Bone marrow (tissue), 2 donors: Measurements from ENCODE around the gene ICAM4.

Experiments
- DNase-seq, 2 donors: peaks; one replicate each; lab custom pipeline; 2025; lab: John Stamatoyannopoulos, UW

ICAM4 gene

DNA sequence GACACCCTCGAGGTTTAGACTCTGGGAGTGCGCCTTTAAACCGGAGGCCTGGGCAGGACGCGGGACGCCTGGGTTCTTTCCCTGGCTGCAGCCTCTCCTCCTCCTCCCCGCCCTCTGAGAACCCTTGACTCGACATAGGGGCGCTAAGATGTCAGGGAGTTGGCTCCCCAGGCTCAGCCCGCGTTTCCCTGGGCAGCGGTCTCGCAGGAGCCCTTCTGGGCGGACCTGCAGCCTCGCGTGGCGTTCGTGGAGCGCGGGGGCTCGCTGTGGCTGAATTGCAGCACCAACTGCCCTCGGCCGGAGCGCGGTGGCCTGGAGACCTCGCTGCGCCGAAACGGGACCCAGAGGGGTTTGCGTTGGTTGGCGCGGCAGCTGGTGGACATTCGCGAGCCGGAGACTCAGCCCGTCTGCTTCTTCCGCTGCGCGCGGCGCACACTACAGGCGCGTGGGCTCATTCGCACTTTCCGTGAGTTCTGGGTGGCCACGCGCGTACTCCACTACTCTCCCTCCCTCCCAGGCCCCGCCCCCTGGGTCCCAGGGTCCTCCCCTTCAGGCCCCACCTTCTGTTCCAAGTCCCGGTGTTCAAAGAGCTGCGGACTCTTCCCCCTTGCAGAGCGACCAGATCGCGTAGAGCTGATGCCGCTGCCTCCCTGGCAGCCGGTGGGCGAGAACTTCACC, 4.3 kb downstream of the ICAM4 start:
- DNase-seq: peak in 1 of 2 donors; percentile 61

- DNase-seq: peak in 1 of 2 donors; percentile 61
Measured at GRCh38 chr19:10291554-10292205, 4.9 kb downstream of the ICAM4 start.

- peak in 1 of 2 donors; percentile 72 for DNase-seq
Measured at GRCh38 chr19:10292206-10292788, 5.5 kb downstream of the ICAM4 start.

- no peak for DNase-seq
Measured at GRCh38 chr19:10292789-10293636, 6.3 kb downstream of the ICAM4 start.

DNA sequence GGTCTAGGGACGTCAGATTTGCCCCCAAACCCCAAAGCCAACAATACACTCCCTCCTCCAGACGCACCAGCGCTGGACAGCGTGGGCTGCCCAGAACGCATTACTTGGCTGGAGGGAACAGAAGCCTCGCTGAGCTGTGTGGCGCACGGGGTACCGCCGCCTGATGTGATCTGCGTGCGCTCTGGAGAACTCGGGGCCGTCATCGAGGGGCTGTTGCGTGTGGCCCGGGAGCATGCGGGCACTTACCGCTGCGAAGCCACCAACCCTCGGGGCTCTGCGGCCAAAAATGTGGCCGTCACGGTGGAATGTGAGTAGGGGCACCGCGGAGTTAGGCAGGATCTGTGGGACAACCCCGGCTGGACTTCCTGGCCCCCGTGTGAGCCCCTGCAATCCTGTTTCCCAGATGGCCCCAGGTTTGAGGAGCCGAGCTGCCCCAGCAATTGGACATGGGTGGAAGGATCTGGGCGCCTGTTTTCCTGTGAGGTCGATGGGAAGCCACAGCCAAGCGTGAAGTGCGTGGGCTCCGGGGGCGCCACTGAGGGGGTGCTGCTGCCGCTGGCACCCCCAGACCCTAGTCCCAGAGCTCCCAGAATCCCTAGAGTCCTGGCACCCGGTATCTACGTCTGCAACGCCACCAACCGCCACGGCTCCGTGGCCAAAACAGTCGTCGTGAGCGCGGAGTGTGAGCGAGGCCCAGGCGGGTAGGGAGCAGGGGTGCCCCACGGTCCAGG, 7.0 kb downstream of the ICAM4 start:
- no peak for DNase-seq

DNA sequence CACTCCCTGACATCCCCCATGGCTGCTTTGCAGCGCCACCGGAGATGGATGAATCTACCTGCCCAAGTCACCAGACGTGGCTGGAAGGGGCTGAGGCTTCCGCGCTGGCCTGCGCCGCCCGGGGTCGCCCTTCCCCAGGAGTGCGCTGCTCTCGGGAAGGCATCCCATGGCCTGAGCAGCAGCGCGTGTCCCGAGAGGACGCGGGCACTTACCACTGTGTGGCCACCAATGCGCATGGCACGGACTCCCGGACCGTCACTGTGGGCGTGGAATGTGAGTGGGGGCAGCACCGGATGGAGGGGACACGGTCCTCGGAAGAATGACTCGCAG, 7.6 kb downstream of the ICAM4 start:
- no peak for DNase-seq

DNA sequence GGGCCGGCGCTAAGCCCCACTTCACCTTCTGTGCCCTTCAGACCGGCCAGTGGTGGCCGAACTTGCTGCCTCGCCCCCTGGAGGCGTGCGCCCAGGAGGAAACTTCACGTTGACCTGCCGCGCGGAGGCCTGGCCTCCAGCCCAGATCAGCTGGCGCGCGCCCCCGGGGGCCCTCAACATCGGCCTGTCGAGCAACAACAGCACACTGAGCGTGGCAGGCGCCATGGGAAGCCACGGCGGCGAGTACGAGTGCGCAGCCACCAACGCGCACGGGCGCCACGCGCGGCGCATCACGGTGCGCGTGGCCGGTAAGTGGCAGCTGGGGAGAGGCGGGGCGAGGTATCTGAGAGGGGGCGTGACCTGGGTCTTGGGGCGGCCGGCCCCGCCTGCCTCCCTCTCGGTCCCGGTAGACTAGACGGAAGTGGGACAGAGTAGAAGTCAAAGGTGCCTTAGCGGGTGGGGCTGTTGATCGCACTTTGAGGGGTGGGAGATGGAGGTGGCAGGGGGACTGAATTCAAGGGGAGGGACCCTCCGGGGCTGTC, 8.6 kb downstream of the ICAM4 start:
- DNase-seq: no peak

DNA sequence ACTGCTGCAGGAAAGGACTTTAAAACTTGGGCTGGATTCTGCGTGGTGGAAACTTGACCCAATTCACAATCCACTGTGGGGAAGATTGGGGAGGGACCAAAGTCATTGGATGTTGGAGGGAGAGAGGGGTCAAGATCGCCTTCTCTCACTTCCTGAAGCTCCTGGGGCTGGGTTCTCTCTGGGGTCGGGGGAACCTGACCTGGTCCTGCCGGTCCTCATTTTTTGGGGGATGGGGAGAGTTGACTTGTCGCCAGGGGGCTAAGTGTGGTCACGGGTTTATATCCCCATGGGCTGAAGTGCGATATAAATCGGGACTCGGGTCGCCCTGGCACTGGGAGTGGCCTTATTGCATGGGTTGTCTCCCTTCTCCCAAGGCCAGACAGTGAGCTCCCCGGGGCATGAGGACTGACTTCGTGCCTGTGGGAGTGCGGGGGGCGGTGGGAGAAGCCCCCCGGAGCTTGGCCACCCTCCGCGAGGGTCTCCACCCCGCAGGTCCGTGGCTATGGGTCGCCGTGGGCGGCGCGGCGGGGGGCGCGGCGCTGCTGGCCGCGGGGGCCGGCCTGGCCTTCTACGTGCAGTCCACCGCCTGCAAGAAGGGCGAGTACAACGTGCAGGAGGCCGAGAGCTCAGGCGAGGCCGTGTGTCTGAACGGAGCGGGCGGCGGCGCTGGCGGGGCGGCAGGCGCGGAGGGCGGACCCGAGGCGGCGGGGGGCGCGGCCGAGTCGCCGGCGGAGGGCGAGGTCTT, 9.3 kb downstream of the ICAM4 start:
- no peak for DNase-seq

- peak in 1 of 2 donors; percentile 78 for DNase-seq
Measured at GRCh38 chr19:10299545-10300458, 13.0 kb downstream of the ICAM4 start.

DNA sequence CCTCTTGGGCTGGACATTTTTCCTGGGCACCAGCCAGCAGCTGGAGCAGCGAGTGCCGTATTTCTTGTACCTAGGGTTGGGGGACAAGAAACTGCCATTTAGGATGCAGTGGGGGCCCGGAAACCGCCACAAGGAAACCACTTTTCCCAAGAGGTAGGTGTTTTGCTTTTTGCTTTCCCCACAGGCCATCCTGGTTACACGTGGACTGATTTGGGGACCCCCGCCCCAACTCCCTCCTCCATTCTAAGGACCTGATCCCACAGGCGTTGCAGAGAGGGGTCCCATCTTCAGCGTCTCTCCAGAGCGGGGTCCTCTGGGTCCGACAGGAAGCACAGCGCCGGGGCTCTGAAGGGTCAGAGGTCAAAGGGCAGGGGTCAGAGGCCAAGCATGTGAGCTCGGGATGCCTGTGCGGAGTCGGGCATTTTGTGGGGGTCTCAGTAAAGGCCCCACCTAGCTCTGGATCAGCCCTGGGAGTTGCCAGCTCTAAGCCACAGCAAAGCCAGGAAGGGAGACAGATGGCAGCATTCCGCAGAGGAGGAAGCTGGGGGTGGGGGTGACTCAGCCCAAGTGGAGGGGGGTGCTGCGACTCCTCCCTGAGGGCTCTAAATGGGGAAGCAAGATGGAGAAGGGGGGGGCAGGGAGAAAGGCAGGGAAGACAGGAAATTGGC, 18.5 kb downstream of the ICAM4 start:
- DNase-seq: peak; percentile 34 to 81

GRCh38 chr19:10306327-10306726, 19.6 kb downstream of the ICAM4 start:
- no peak for DNase-seq

DNA sequence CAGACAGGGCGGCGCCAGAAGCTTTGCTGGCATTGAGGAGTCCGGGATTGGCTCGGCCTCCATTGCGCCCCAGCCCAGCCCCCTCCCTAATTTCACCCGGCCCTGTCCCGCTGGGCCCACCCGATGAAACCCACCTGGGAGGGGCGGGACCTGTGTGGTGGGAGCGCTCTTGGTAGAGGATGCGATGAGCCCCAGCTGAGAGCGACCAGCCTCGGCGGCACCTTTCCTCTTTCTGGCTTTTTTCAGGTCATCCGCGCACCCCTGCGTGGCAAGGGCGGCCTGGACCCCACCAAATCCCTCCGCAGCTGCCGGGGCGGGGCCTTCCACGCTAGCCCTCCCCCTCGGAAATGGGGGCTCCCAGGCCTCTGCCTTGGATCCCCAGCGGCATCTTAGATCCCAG, 22.7 kb downstream of the ICAM4 start, which contains the start of gene ZGLP1:
Gene ZGLP1 (minus strand): TSS at position 393 of the 400 bp plus-strand sequence.
- no peak for DNase-seq

- DNase-seq: peak in 1 of 2 donors; percentile 77
Measured at GRCh38 chr19:10315335-10316214, 28.8 kb downstream of the ICAM4 start, which contains the start of gene FDX2. TSS of gene FDX2 (minus strand) at chr19:10316015. CDS start at chr19:10315996, 19 bp downstream.

GRCh38 chr19:10316229-10317044, 29.7 kb downstream of the ICAM4 start:
- DNase-seq: no peak

DNA sequence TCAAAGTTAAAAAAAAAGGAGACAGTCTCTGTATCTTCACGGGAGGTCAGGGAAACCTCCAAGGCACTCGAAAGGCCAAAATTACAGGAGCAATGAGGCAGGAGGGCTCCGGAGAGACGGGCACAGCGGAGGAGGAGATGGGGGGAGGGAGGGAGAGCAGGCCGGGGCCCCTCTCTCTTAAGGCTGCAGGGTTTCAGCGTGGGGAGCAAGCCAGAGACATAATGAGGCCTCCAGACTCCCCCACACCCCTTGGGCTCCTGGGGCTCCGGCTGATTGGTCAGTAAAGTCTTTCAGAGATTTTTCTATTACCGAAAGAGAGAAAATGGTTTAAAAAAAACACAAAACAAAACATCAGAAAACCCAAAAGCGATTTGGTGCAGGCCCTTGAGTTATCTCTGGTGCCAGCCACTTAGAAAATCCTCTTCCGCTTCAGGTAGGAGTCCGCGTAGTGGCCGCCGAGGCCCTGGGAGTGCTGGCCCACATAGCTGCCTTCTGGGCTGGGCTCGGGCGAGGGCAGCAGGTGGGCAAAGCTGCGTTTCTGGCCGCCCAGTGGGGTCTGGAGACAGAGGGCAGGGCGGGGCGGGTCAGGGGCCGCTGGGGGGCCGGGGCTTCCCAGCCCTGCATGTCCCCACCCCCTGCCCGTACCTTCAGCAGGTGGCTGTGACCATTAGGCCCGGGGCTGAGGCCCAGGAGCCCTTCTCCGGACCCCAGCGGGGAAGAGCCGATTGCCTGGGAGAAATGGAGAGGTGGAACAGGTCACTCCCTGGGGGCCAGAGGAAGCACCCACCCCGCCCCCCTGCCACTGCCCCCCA, 30.5 kb downstream of the ICAM4 start:
- no peak for DNase-seq

DNA sequence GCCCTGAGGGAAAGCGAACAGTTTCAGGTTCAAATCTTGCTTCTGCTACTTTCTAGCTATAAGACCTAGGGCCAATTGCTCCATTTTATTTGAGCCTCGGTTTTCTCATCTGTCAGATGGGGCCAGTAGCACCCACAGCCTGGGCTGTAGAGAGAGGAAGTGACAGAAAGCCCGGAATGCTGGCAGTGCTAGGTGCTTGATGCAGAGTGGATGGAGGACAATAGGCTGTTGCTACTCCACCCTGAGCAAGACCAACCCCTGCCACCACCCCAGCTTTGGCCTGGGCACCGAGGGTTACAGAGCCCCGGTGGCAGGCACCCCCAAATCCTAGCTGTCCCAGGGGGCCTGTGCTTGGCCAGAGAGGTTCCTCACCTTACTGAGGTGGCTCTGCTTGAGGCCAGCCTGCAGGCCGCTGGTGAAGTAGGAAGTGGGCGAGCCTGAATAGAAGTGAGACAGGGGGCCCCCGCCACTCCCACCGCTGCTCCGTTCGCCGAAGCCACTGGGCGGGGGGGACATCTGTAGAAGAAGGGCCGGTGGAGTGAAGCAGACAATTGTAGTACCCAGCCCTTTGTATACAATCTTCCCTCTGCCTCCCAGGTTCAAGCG, 31.2 kb downstream of the ICAM4 start:
- no peak for DNase-seq
